Natural killer cell (primary cell): Measurements from ENCODE around the gene C17orf67. TPM values are rescaled to one million over a fixed set of nuclear protein-coding genes. Genes with fewer than 3 reads are reported as not detected.

Source experiments
- ATAC-seq, 3 donors: fragments of 150-1000 bp in 2 of 3; fragments of 200-7000 bp in 1 of 3; cut with Tn5 transposase; 1 replicate in 1 of 3; 2 replicates in 2 of 3; pipeline ENCODE4 v1.10.0; 2021; ENCODE audit warnings: mild to moderate bottlenecking in 2 of 3, moderate library complexity in 2 of 3
- DNase-seq, 2 donors: peaks; one replicate each; pipeline versions ENCODE4 v3.0.0 to v3.0.0-alpha.2; 2013 to 2021; ENCODE audit warnings: mixed read lengths in 1 of 2
- H3K27ac ChIP-seq: one replicate; pipeline ENCODE4 v1.5.1; 2013; ENCODE audit warnings: mild to moderate bottlenecking, low read length
- H3K27me3 ChIP-seq: one replicate; pipeline ENCODE4 v1.6.1; 2013; ENCODE audit warnings: low read length; ENCODE audit not compliant: control insufficient read depth, insufficient read depth
- H3K36me3 ChIP-seq: one replicate; pipeline ENCODE4 v1.6.1; 2013; ENCODE audit warnings: low read length; ENCODE audit not compliant: control insufficient read depth, insufficient read depth
- H3K4me1 ChIP-seq: one replicate; pipeline ENCODE4 v1.6.1; 2013; ENCODE audit warnings: low read length; ENCODE audit not compliant: control insufficient read depth, insufficient read depth
- H3K4me3 ChIP-seq: one replicate; pipeline ENCODE4 v1.5.1; 2013; ENCODE audit warnings: low read length
- H3K9me3 ChIP-seq: one replicate; pipeline ENCODE4 v1.6.1; 2013; ENCODE audit warnings: low read length; ENCODE audit not compliant: control insufficient read depth, insufficient read depth
- H3K27ac Mint-ChIP-seq, 2 donors: one replicate each; pipeline ENCODE4 v1.8.0; 2022; ENCODE audit warnings: mild to moderate bottlenecking in 2 of 2, mixed read lengths in 2 of 2, moderate library complexity in 1 of 2
- H3K27me3 Mint-ChIP-seq, 2 donors: one replicate each; pipeline ENCODE4 v1.8.0; 2022; ENCODE audit warnings: low read depth in 2 of 2, mixed read lengths in 2 of 2
- H3K36me3 Mint-ChIP-seq: one replicate; pipeline ENCODE4 v1.8.0; 2022; ENCODE audit warnings: mixed read lengths
- H3K4me1 Mint-ChIP-seq, 2 donors: one replicate each; pipeline ENCODE4 v1.8.0; 2022; ENCODE audit warnings: mixed read lengths in 2 of 2
- H3K4me3 Mint-ChIP-seq: one replicate; pipeline ENCODE4 v1.8.0; 2022; ENCODE audit warnings: mild to moderate bottlenecking, moderate library complexity, mixed read lengths
- H3K9me3 Mint-ChIP-seq, 2 donors: one replicate each; pipeline ENCODE4 v1.8.0; 2022; ENCODE audit warnings: mixed read lengths in 2 of 2
- WGBS: methylation state at CpG from one replicate; pipeline ENCODE4 v1.1.7; 2013; ENCODE audit warnings: missing lambda C conversion rate; ENCODE audit not compliant: insufficient coverage; 5-methylcytosine and 5-hydroxymethylcytosine counted together
- intact Hi-C: fragments of 100-400 bp; cut with micrococcal nuclease; formaldehyde crosslinking; loops from one replicate; pipeline ENCODE4 v1.14.2; 2022
- total RNA-seq, 4 donors: library from RNA; stranded (reverse); fragments of 120-200 nt in 1 of 4; gene quantifications; one replicate each; pipeline versions ENCODE4 v1.2.3 to v1.2.4, GENCODE V29; 2013 to 2022
- TF ChIP-seq, protein P1 (sequence below): fragments of 200-600 bp; IDR thresholded peaks from one replicate; pipeline ENCODE4 v1.8.0; 2022; ENCODE audit warnings: antibody characterized with exemption

Gene C17orf67
- total RNA-seq, 3 donors from 2014 or later (not counting 1 experiment from before 2014, with no cell fraction given), result 3.4 to 4.8 (median 3.5) TPM

DNA sequence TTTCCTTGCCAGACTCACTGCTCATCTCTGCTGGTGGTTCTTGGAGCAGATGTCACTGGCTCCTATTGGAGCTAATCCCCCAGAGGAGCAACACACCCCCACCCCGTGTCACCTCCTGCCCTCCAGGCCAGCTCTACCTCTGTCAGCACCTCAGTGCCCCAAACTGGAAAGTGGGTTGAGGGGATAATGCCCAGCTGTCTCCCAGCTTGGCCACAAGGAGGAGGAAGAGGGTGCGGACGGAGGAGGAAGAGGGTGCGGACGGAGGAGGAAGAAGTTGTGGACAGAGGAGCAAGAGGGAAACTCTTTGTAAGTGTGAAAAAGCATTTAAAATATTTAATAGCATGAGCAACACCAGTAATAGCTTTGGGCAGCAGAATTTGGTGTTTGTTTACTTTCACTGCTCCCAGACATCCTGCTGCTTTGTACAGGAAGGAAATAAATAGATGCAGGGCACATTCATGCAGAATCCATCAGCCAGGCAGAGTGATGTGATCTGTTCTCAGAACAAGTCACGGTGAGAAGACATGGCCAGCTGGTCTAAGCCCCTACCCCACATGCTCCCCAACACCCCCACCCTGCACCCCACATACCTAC, 82.5 kb downstream of the C17orf67 start:
- DNase-seq (no peak), ATAC-seq (no peak)
- intact Hi-C loops, result no loop called here
- H3K4me1 Mint-ChIP-seq, result peaks cover 4 to 30% of the 10 kb centered on the region in 2 donors
- Histone ChIP-seq H3K27ac (no peak overlapping the region), H3K4me3 (no peak overlapping the region), H3K27me3 (no peaks in the 10 kb centered on the region), H3K4me1 (peaks cover 13% of the 10 kb centered on the region), H3K36me3 (no peaks in the 10 kb centered on the region), H3K9me3 (no peaks in the 10 kb centered on the region)
- H3K27me3 Mint-ChIP-seq, result peaks cover 25 to 63% of the 10 kb centered on the region in 2 donors
- H3K9me3 Mint-ChIP-seq, result no peaks in the 10 kb centered on the region
- no peaks in the 10 kb centered on the region for H3K36me3 Mint-ChIP-seq
- TF ChIP-seq, protein P1, sequence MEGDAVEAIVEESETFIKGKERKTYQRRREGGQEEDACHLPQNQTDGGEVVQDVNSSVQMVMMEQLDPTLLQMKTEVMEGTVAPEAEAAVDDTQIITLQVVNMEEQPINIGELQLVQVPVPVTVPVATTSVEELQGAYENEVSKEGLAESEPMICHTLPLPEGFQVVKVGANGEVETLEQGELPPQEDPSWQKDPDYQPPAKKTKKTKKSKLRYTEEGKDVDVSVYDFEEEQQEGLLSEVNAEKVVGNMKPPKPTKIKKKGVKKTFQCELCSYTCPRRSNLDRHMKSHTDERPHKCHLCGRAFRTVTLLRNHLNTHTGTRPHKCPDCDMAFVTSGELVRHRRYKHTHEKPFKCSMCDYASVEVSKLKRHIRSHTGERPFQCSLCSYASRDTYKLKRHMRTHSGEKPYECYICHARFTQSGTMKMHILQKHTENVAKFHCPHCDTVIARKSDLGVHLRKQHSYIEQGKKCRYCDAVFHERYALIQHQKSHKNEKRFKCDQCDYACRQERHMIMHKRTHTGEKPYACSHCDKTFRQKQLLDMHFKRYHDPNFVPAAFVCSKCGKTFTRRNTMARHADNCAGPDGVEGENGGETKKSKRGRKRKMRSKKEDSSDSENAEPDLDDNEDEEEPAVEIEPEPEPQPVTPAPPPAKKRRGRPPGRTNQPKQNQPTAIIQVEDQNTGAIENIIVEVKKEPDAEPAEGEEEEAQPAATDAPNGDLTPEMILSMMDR, result no peak
- H3K27ac Mint-ChIP-seq, result no peak overlapping the region
- 71% methylated on average over 5 of the region's 6 CpGs for WGBS
- H3K4me3 Mint-ChIP-seq, result no peak overlapping the region

DNA sequence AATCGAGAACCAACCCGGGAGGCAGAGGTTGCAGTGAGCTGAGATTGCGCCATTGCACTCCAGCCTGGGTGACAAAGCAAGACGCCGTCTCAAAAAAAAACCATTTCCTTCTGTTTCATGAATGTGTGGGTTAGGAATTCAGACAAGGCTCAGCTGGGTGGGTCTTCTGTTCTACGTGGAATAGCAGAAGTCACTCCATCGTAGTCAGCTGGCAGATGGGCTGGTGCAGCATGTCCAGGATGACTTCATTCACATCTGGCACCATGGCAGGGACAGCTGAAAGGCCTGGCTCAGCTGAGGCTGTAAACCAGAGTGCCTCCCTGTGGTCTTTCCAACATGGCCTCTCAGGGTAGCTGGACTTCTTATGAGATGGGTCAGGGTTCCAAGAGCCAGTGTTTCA, 89.0 kb downstream of the C17orf67 start:
- H3K36me3 ChIP-seq, result no peaks in the 10 kb centered on the region
- H3K9me3 ChIP-seq, result no peaks in the 10 kb centered on the region
- 86% methylated on average over 7 of the region's 7 CpGs for whole genome bisulfite sequencing
- intact Hi-C loops, result no loop called here
- no peak for DNase-seq
- no peaks in the 10 kb centered on the region for H3K9me3 Mint-ChIP-seq
- peaks cover 52 to 74% of the 10 kb centered on the region in 2 donors for H3K27me3 Mint-ChIP-seq
- peaks cover 2 to 3% of the 10 kb centered on the region in 2 donors for H3K4me1 Mint-ChIP-seq
- peaks cover under 1% of the 10 kb centered on the region for H3K4me1 ChIP-seq
- no peak overlapping the region for H3K27ac ChIP-seq
- TF ChIP-seq, protein P1, result no peak
- H3K4me3 ChIP-seq, result no peak overlapping the region
- no peak overlapping the region for H3K4me3 Mint-ChIP-seq
- H3K36me3 Mint-ChIP-seq, result no peaks in the 10 kb centered on the region
- no peak overlapping the region for H3K27ac Mint-ChIP-seq
- ATAC-seq, result no peak
- peaks cover 6% of the 10 kb centered on the region for H3K27me3 ChIP-seq

DNA sequence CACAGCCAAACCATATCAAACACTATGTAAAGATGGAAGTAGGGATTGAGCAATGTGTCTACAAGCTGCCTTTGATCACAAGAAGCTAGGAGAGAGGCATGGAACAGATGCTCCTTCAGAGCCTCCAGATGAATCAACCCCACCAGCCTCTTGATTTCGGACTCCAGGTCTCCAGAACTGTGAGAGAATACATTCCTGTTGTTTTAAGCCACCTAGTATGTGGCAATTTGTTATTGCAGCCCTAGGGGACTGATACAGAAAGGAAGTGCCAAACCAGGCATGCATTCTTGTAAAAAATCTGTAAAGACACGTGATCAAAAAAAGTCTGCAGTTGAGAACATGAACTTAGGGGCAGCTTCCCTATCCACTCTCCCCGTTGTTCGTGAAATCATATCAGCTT, 91.1 kb downstream of the C17orf67 start:
- Histone ChIP-seq H3K4me3 (no peak overlapping the region), H3K36me3 (no peaks in the 10 kb centered on the region), H3K27ac (no peak overlapping the region), H3K4me1 (peaks cover 20% of the 10 kb centered on the region), H3K9me3 (no peaks in the 10 kb centered on the region), H3K27me3 (peaks cover 6% of the 10 kb centered on the region)
- Mint-ChIP-seq H3K4me3 (no peak overlapping the region), H3K9me3 (no peaks in the 10 kb centered on the region), H3K4me1 (peaks cover 21% of the 10 kb centered on the region in 2 donors), H3K36me3 (no peaks in the 10 kb centered on the region), H3K27ac (no peak overlapping the region), H3K27me3 (peaks cover 42 to 59% of the 10 kb centered on the region in 2 donors)
- TF ChIP-seq, protein P1, result no peak
- WGBS, result 66% methylated on average over 4 of the region's 4 CpGs
- no peak for DNase-seq
- intact Hi-C loops, result no loop called here
- no peak for ATAC-seq

Other genes starting within 250 kb of the C17orf67 start
- gene NOG, start 240.2 kb downstream of the C17orf67 start, total RNA-seq, result under 1 TPM; 0.19 to 0.77 (median 0.38) TPM
- 10 to 100 TPM; 19.3 to 31.0 (median 29.5) TPM for gene DGKE, start 231 bp upstream of the C17orf67 start, total RNA-seq
- gene TRIM25, start 80.1 kb upstream of the C17orf67 start, total RNA-seq, result 100 to 1,000 TPM in 1 of 3 donors, 10 to 100 TPM in 2; 50.4 to 100 (median 74.5) TPM
- 10 to 100 TPM; 18.6 to 23.8 (median 20.6) TPM for gene COIL, start 127.1 kb upstream of the C17orf67 start, total RNA-seq
- 10 to 100 TPM; 28.7 to 37.2 (median 35.3) TPM for gene SCPEP1, start 144.2 kb upstream of the C17orf67 start, total RNA-seq